Right lobe of liver (tissue), 4 donors: ENCODE results near the gene CCT2.

Experiments
- POLR2A ChIP-seq: fragments of 450-650 bp; IDR thresholded peaks from one replicate; pipeline ENCODE4 v1.6.1; 2017; ENCODE audit warnings: antibody characterized with exemption, mild to moderate bottlenecking
- TF ChIP-seq, protein P1 (sequence below), 4 donors: fragments of 200-600 bp in 3 of 4; fragments of 450-650 bp in 1 of 4; IDR thresholded peaks; one replicate each; pipeline versions ENCODE4 v1.5.1 to v1.8.0; 2016 to 2022; ENCODE audit warnings: antibody characterized with exemption in 4 of 4, mild to moderate bottlenecking in 2 of 4
- donor health status: DM: no; HTN: no; CAD: no.
- donor health status: DM: no; HTN: no; CAD: no.
- donor health status: DM: no; HTN: yes; CAD: no.

DNA sequence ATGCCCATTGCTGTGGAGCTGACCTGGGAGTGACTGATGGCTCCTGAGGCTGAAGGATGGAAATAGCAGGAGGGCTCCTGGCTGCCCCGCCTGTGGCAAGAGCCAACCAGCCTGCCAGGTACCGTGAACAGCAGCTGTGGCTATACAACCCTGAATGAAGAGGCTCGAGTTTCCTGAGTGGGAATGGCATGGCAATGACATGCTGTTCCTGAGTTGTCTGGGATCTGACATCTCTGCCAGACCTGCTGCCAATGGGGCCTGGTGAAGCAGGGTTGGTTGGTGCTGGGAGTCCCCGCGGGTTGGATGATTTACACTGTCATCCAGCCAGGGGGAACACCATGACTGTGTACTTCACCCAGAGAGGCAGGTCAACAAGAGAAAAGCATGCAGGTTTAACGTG is 57.3 kb downstream of the CCT2 start:
- TF ChIP-seq, protein P1, sequence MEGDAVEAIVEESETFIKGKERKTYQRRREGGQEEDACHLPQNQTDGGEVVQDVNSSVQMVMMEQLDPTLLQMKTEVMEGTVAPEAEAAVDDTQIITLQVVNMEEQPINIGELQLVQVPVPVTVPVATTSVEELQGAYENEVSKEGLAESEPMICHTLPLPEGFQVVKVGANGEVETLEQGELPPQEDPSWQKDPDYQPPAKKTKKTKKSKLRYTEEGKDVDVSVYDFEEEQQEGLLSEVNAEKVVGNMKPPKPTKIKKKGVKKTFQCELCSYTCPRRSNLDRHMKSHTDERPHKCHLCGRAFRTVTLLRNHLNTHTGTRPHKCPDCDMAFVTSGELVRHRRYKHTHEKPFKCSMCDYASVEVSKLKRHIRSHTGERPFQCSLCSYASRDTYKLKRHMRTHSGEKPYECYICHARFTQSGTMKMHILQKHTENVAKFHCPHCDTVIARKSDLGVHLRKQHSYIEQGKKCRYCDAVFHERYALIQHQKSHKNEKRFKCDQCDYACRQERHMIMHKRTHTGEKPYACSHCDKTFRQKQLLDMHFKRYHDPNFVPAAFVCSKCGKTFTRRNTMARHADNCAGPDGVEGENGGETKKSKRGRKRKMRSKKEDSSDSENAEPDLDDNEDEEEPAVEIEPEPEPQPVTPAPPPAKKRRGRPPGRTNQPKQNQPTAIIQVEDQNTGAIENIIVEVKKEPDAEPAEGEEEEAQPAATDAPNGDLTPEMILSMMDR (IDR thresholded peaks at IDR 0.05): no peak
- no peak for TF ChIP-seq POLR2A
